Activated naive CD4-positive, alpha-beta T cell (primary cell): ENCODE data around the gene NMRK2.
"Not testable (repeated sequence)": the region's sequence is repeated elsewhere in the genome, so short reads cannot be mapped to it uniquely, and the experiment has no call there.

Experiments used
- DNase-seq, 4 experiments: peaks; one replicate each; lab custom pipeline; 2025; lab: John Stamatoyannopoulos, UW

The NMRK2 gene

GRCh38 chr19:3932931-3933810 is at the start of gene NMRK2:
Gene NMRK2 (plus strand): TSS chr19:3933069. CDS start chr19:3933672, 603 bp downstream.
- DNase-seq = no peak

- no peak for DNase-seq
Measured at GRCh38 chr19:3890591-3890990, 42.3 kb upstream of the NMRK2 start.

GRCh38 chr19:3893509-3894179 is 39.2 kb upstream of the NMRK2 start:
- no peak for DNase-seq

- not testable (repeated sequence) for DNase-seq
Measured at GRCh38 chr19:3894959-3895358, 37.9 kb upstream of the NMRK2 start.

GRCh38 chr19:3895788-3896187 is 37.1 kb upstream of the NMRK2 start:
- DNase-seq = no peak

- no peak for DNase-seq
Measured at GRCh38 chr19:3897936-3898335, 34.9 kb upstream of the NMRK2 start.

- DNase-seq = no peak
Measured at GRCh38 chr19:3898426-3898825, 34.4 kb upstream of the NMRK2 start.

GRCh38 chr19:3899531-3900294 is 33.2 kb upstream of the NMRK2 start:
- DNase-seq = no peak

- no peak for DNase-seq
Measured at GRCh38 chr19:3902317-3902973, 30.4 kb upstream of the NMRK2 start.

- no peak for DNase-seq
Measured at GRCh38 chr19:3904233-3904632, 28.6 kb upstream of the NMRK2 start.

GRCh38 chr19:3907626-3908265 is 25.1 kb upstream of the NMRK2 start:
- no peak for DNase-seq

GRCh38 chr19:3908266-3909054 is 24.4 kb upstream of the NMRK2 start:
- no peak for DNase-seq

GRCh38 chr19:3910105-3910504 is 22.8 kb upstream of the NMRK2 start:
- DNase-seq = no peak

GRCh38 chr19:3914199-3914598 is 18.7 kb upstream of the NMRK2 start:
- DNase-seq = no peak

- no peak for DNase-seq
Measured at GRCh38 chr19:3916033-3916432, 16.8 kb upstream of the NMRK2 start.

GRCh38 chr19:3919793-3920192 is 13.1 kb upstream of the NMRK2 start:
- no peak for DNase-seq

- DNase-seq = no peak
Measured at GRCh38 chr19:3923096-3923758, 9.6 kb upstream of the NMRK2 start.

GRCh38 chr19:3923912-3924311 is 9.0 kb upstream of the NMRK2 start:
- no peak for DNase-seq

GRCh38 chr19:3931041-3931440 is 1.8 kb upstream of the NMRK2 start:
- no peak for DNase-seq
